Right forelimb (tissue), 1 donor: ENCODE results near the gene CLIC1.

Experiments
- DNase-seq: peaks from one replicate; pipeline ENCODE4 v3.0.0-alpha.2; 2018

Gene CLIC1

DNA sequence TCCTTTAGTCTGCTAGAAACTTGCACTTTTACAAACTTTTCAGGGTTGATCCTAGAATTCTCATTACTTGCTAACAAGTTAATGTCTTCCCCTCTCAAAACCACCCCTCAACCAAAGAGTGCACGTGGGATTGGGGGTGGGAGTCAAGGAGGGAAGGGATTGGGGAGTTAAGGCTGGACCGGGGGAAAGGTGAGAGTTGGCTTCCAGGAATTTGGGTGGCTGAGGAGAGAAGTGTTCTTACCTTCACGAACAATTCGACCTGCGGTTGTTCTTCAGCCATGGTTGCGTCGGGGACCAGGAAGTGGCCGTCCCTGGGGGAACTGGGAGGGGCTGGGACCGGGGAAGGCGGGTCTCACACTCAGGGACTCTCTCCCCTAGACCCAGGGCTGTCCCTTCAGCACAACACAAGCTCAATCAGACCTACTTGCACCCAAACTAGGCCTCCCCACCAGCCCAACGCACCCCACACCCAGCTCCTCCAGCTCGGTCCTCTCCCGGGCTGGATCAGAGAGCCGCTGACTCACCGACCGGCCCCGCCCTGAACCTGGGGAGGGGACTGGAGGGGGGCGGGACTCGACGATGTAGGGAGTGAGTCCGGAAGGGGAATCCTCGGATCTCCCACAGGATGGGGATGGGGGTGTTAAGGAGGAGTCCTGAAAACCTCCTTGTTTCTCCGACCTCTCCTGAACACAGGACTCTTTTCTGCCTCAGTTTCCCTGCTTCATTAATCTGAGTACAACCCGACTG, at the start of gene CLIC1:
TSS of gene CLIC1 (minus strand) at position 510 of the 747 bp plus-strand sequence. CDS start at position 280, 230 bp downstream.
- peak; percentile 88 for DNase-seq

DNA sequence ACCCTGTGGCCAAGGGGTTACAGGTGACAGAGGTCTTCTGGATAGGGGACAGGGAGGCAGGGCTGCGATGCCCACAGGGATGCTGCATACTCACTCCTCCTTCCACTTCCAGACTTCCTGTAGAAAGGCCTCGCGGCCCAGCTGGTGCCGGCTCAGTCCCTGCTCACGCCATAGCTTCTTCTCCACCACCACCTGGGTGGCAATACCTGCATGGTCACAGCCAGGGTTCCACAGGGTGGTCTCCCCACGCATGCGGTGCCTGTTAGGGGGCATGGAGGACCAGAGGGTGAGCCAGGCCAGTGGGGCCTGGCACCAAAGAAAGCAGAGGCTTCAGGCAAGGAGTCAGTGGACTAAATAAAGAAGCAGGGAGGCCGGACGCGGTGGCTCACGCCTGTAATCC, 49.1 kb upstream of the CLIC1 start:
- DNase-seq: no peak

DNA sequence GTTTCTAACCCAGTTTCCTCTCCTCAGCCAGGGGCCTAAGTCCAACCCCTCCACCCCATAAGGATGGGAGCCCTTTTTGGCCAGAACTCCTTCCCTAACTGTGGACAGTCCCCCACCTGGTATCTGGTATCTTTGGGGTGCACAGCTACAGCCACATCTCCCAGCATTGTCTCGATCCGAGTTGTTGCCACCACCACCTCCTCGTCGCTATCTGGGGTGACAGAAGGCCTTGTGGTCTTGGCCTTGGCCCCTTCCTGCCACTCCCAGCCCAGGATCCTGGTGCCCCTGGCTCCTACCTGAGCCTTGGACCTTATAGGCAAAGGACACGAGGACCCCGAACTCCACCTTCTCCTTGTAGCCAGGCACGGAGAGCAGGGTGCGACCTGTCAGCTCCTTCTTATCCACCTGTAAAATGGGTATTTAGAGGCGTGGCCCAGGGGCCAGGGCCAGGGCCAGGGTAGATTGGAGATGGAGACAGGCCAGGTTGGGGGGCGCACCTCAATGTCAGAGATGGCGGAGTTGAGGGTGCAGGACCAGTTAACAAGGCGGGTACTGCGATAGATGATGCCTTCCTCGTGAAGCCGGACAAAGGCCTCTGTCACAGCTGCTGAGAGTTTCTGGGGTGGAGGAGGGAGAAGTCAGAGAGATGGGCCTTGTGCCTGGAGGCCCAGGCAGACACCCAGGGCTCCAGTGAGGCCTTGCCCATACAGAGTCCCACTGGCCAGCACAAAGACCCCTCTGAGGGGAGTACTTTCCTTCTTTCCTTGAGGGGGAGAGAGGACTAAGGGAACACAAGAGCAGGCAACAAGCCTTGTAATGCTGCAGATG, 48.0 kb upstream of the CLIC1 start:
- no peak for DNase-seq

DNA sequence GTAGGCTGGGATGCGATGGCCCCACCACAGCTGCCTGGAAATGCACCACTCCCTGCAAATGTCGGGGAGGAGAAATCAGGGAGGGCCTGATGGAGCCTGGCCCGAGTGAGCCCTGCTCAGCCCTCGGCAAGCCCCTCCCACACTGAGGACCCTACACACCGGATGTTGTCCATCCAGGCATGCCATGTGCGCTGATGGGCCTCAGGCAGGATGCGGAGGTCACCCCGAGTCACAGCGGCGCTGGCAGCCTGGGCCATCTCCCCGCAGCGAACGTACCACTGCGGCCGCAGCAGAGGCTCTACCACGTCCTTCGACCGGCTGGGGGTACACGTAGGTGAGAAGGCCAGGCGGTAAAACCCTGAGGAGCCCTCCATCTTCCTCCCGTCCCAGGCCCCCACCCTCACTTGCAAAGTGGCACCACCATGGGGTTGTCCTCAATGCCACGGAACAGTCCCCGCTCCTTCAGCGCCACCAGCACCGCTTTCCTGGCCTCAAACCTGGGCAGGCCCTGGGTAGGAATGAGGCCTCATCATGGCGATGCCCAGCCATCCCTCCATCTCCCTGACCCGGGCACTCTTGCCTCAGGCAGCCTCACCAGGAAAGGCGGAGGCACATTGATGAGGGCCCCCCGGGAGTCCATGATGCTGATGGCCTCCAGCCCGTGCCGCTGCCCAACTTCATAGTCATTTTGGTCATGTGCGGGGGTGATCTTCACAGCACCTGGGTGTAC, 46.0 kb upstream of the CLIC1 start:
- DNase-seq: no peak

DNA sequence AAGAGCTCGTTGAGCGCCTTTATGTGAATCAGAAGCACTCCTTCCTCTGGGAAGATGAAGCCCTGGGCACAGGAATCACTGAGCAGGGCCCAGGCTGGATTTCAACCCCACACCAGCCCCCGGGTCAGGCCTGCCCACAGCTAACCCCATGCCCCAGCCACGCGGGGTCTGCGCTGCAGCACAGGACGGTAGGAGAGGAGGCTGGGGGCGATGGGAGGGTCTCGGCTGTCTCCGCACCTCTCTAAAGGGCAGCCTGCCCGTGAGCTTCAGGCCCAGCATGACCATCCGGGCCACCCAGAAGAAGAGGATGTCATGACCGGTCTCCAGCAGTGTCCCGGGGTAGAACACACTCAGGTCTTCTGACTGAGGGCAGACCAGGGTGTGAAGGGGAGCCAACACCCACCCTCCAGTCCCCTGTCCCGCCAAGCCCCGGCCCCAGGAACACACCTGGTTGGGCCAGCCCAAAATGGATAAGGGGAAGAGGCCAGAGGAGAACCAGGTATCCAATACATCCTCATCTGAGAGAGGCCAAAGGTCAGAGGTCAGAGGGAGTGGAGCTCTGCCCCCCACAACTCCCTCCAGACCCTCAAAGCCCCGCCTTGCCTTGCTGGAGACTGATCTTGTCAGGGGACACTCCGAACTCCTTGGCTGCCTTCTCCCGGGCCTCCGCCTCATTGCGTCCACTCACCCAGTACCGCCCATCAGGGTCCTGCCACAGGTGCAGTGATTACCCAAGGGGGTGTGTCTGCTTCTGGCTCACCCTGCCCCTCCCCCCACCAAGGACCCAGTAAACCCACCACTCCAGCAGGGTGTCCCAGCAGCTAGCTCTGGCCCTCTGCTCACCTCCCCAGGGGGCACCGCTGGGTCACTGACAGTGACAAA, 45.2 kb upstream of the CLIC1 start:
- DNase-seq: no peak

DNA sequence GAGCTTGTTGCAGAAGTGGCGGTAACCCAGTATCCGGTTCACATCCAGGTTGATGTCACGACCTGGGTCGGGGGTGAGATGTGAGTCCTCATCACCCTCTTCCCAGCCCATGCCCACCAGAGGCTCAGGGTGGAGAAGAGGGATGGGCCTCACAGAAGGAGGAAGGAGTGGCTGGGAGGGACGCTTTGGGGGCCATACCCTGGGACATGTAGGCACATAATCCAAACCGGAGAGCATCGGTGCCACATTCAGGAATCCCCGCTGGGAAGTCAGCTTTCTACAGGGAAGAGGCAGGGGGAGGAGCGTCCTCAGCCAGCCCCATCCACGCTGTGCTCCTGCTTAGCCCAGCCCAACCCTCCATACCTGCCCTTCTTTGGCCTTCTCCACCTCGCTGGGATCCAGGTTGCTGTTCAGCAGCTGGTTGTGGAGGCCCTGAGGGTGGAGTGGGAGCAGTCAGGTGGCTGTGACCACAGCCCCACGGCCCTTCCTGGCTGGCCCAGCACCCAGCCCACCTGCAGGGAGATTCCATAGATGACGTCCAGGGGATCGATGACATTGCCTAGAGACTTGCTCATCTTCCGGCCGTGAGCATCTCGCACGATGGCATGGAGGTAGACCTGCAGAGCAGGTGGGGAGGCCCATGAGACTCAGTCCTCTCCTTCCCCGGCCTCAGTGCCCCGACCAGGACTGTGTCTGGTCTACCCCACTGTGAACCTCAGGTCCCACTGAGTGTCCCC, 44.3 kb upstream of the CLIC1 start:
- no peak for DNase-seq

DNA sequence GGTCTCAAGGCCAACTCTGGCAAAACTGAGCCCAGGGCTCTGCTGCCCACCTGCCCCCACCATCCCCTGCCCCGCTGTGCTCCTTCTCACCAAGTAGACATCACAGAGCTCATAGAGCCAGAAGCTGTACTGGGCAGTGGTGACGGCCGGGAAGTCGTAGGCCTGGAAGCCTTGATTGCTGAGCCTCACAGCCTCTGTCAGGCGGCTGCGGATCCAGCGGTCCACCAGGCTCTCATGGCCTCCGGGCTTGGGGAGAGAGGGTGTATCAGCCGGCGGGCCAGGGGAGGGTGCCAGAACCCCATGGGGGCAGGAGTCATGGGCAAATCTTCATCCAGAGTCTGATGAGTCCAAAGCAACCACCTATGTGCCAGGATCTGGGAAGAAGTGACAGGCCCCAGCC, 43.6 kb upstream of the CLIC1 start:
- no peak for DNase-seq

DNA sequence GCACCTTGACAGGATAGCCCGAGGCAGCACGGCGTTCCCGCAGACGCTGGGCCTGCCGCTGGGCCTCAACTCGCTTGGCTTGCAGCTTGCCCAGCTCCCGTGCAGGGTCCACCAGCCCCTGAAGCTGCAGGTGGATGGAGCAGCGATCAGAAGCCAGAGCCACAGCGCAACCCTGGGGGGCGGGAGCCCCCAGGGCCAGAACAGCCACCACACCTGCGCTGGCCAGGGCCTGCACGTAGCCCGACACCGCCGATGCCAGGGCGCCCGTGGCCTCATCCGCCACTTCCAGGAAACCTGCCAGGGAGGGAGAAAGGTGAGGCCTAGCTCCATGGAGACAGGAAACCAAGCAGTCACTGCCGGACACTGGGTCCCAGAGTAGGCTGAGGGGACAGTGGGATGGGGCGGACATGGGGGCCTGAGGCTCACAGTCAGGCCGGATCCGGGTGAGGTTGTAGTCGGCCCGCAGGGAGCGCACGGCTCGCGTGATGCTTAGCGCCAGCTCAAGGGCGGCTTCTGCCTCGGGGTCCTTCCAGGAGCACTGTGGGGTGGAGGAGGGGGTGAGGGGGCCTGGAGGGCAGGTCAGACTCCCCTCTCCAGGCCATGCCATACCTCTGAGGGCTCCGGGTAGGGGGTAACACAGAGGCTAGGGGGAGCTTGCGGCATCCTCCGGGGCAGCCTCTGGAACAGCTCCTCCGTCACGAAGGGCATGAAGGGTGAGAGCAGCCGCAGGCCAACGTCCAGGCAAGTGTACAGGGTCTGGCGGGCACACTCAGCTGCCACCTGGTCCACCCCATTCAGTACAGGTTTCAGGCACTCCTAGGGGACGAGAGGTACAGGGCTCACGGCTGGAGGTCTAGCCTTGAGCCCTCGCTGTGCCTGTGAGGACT, 42.9 kb upstream of the CLIC1 start:
- DNase-seq: no peak

DNA sequence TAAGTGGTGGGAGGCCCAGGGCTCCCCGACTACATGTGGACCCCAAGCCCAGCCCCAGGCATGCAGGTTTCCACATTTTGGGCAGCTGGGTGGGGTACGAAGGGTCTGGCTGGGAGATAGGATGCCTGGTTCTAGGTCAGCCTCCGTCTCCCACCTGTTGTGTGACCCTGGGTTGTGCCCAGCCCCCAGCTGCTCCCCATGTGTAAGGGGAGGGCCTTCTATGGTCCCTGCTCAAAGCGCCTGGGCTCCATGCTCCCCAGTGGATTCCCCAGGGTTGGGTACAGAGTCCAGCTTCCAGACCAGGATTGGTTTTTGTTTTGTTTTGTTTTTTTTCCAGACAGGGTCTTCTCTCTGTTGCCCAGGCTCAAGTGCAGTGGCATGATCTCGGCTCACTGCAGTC, 41.9 kb upstream of the CLIC1 start:
- no peak for DNase-seq

DNA sequence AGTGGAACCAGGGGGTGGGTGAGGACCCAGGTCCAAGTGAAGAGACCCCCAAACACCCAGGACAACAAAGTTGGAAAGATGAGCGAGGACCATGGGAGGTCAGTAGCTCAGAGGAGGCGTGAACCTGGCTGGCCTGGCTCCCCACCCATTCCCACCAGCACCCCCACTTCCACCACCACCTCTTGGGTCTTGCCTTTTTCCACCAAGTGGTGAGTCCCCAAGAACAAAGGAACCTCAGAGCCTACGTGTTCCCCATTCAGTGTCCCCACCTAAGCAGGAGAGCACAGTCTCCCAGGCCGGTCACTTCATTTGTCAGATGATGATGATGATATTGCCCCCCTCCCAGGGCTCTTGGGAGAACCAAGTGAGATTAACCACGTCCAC, 41.3 kb upstream of the CLIC1 start:
- no peak for DNase-seq

DNA sequence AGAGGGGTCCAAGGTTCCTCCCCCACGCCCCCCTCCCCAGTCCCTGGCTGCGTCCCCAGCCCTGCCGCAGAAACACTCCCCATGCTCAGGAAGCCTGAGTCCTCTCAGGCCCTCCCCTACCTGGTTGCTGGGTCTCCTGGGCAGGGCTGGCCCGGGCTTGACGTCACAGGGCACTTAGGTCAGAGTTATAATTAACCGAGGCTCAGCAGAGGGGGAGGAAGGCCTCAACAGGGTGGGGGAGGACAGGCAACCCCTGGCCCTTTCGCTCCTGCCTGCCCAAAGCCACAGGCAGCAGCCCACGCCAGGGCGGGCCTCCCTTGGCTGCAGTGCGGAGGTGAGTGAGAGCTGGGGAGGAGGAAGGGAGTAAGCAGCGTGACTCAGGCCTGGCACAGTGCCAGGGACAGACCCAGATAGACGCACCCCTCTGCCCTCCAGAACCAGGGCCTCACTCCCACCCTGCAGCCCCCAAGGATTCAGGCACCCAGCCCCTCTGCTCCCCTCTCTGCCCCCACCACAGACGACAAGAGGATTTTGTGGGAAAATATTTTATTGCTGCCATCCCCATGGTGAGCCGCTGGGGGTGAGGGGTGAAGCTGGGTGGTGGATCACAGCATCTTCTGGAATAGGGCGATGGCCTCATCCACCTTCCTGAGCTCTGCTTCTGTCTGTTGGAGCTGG, 40.8 kb upstream of the CLIC1 start, which contains the start of gene VWA7:
TSS of gene VWA7 (minus strand) at position 340 of the 678 bp plus-strand sequence. CDS start 549 bp downstream, outside the sequence.
- DNase-seq: peak; percentile 67

DNA sequence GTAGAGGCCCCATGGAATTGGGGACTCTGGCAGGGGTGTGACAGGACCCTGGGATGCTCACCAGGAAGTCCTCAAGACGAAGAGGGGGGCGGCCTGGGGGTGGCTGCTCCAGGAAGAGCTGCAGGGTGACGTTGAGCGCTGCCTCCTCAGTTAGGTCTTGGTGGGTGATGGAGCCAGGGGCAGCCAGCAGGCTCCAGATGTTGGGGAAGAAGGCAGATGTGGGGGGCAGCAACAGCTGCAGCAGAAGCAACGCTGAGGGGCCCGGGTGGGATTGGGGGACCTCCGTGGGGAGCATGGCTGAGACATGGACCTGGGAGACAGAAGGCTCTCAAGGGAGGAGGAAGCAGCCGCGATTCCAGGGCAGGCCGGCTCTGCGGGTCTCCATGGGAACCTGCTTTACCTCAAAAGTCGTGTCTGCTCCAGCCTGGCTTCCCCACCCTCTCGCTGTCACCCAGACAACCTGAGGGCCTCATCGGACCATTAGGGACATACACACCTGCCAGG, 40.2 kb upstream of the CLIC1 start:
- no peak for DNase-seq

DNA sequence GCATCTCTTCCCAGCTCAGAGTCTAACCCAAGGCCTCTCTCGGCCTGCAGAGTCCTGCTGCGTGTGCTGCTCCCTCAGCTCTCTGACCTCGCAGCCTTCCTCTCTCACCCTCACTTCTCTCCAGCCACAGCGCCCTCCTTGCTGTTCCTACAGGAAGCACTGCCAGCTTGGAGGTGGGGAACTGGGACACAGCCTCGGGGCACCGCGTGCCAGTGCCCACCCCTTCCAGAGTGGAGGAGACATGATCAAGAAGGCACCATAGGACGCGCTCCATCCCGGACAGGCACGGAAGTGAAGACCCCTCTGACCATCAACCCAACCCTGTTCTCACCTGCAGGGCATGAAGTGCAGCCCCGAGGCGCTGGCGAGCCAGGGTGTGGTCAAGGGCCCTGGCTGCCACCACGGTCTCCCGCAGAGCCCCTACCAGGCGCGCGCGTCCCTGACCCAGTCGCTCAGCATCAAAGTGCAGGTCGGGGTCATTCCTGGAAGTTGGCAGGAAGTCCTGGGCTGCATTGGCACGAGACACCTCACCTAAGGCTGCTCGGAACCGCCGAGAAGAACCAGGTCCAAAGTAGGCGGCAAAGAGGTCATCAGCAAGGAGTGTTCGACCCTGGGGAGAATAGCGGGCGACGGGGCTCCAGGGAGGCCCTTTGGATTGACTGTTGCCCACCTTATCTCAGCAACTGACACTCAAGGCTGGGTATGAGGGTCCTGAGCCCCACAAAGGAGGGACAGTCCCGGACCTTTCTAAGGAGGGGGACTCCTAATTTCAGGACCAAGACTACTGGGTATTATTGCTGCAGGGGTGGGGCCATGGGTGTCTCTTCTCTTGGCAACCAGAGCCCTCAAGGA, 39.5 kb upstream of the CLIC1 start:
- no peak for DNase-seq

DNA sequence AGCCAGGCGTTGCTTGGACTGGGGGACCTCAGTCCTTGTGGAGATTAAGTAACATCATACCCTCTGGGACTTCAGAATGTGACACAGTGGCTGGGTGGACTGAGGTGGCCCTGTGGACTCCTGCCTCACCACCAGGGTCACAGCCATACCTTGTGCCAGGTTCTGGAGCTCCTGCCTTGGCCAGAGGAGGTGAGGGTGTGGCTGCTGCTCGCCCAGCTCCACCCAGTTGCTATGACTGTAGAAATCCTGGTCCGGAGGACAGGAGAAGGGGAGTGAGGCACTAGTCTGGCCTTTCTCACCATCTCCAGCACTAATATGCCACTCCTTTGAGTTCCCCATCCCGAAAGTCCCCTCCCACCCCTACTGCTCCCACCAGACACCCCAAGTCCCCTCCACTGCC, 38.9 kb upstream of the CLIC1 start:
- no peak for DNase-seq

DNA sequence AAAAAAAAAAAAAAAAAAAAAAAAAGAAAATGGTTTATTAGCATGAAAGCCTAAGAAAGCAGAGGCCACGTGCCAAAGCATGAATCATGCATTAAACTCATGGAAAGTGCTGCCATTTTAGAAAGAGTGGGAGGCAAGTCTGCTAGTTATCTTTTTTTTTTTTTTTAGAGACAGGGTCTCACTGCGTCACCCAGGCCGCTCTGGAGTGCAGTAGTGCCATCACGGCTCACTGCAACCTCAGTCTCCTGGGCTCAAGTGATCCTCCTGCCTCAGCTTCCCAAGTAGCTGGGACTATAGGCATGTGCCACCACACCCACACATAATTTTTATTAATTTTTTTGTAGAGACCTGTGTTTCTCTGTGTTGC, 35.6 kb upstream of the CLIC1 start:
- no peak for DNase-seq

DNA sequence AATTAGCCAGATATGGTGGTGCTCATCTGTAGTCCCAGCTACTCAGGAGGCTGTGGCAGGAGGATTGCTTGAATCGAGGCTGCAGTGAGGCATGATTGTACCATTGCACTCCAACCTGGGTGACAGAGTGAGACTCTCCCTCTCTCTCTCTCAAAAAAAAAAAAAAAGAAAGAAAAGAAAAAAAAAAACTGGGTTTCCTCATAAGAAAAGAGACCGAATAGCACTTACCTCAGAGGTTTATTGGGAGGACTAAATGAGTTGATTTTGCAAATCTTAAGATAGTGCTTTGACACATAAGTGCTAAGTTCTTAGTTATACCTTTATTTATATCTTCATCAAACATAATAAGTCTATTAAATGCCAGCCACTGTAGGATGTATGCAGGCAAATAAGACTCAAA, 34.5 kb upstream of the CLIC1 start:
- DNase-seq: no peak

DNA sequence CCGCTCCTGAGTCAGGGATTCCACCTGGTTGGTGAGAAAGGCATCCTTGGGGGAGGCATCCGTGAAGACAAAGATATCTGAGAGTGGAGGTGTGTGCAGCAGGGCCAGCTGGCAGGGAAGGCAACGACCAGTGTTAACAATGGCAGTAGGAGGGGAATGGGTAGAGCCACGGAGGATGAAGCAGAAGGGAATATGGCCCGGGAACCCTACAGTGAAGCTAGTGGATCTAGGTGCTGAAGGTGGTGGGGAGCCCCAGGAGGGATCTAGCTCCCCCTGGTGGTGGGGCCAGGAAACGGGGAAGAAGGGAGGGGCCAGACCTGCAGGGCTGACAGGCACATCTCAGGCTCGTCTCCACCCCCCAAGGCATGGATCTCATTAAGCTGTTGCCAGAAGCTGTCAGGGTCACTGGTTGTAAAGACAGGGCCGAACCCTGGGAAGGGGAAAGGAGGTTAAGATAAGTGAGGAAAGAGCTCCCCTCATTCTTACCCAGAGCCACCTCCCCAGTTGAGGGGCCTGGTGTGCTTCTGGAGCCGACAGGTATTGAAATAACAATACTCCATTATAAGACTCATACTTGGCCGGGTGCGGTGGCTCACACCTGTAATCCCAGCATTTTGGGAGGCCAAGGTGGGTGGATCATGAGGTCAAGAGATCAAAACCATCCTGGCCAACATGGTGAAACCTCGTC, 33.5 kb upstream of the CLIC1 start:
- DNase-seq: no peak
